ENCODE data around the gene HIBADH.

Gene HIBADH

GRCh38 chr7:27564881-27565482, 97.7 kb downstream of the HIBADH start:
- H3K36me3 Mint-ChIP-seq (ENCODE audit: low read depth), result peaks cover 69% of the 10 kb centered on the region

GRCh38 chr7:27560706-27561235, 101.9 kb downstream of the HIBADH start:
- Mint-ChIP-seq H3K27ac (no peak overlapping the region), H3K9me3 (peaks cover 42% of the 10 kb centered on the region), H3K4me3 (no peak overlapping the region), H3K27me3 (ENCODE audit: low read depth, poor library complexity) (no peaks in the 10 kb centered on the region), H3K36me3 (ENCODE audit: low read depth) (peaks cover 76% of the 10 kb centered on the region), H3K4me1 (peaks cover 7% of the 10 kb centered on the region)
- no peak for TF ChIP-seq CTCF (IDR thresholded peaks at IDR 0.05)
- no peak for DNase-seq

More at GRCh38 chr7:27564881-27565482, 97.7 kb downstream of the HIBADH start:
- peaks cover 51% of the 10 kb centered on the region for H3K9me3 Mint-ChIP-seq
- H3K4me1 Mint-ChIP-seq, result peaks cover 10% of the 10 kb centered on the region
- DNase-seq, result no peak
- no peaks in the 10 kb centered on the region for H3K27me3 Mint-ChIP-seq (ENCODE audit: low read depth, poor library complexity)
- H3K27ac Mint-ChIP-seq, result no peak overlapping the region
- H3K4me3 Mint-ChIP-seq, result no peak overlapping the region
- TF ChIP-seq CTCF (IDR thresholded peaks at IDR 0.05), result no peak

- no peak for DNase-seq
- Mint-ChIP-seq H3K4me1 (peaks cover 27% of the 10 kb centered on the region), H3K4me3 (no peak overlapping the region), H3K27me3 (ENCODE audit: low read depth, poor library complexity) (peaks cover 5% of the 10 kb centered on the region), H3K36me3 (ENCODE audit: low read depth) (peaks cover 44% of the 10 kb centered on the region), H3K9me3 (peaks cover 12% of the 10 kb centered on the region), H3K27ac (no peak overlapping the region)
- TF ChIP-seq CTCF (IDR thresholded peaks at IDR 0.05), result no peak
These were observed 107.0 kb downstream of the HIBADH start for GRCh38 chr7:27555670-27556069.

- no peak overlapping the region for H3K27ac Mint-ChIP-seq
- TF ChIP-seq CTCF (IDR thresholded peaks at IDR 0.05), result no peak
- DNase-seq, result no peak
- H3K9me3 Mint-ChIP-seq, result peaks cover 12% of the 10 kb centered on the region
- peaks cover 41% of the 10 kb centered on the region for H3K36me3 Mint-ChIP-seq (ENCODE audit: low read depth)
- H3K4me3 Mint-ChIP-seq, result no peak overlapping the region
- peaks cover 5% of the 10 kb centered on the region for H3K27me3 Mint-ChIP-seq (ENCODE audit: low read depth, poor library complexity)
- H3K4me1 Mint-ChIP-seq, result peaks cover 27% of the 10 kb centered on the region
These were observed 107.9 kb downstream of the HIBADH start for GRCh38 chr7:27554826-27555225.

- Mint-ChIP-seq H3K4me1 (peaks cover 27% of the 10 kb centered on the region), H3K27me3 (ENCODE audit: low read depth, poor library complexity) (peaks cover 5% of the 10 kb centered on the region), H3K36me3 (ENCODE audit: low read depth) (peaks cover 30% of the 10 kb centered on the region), H3K9me3 (peaks cover 5% of the 10 kb centered on the region), H3K4me3 (no peak overlapping the region), H3K27ac (no peak overlapping the region)
- DNase-seq, result no peak
- TF ChIP-seq CTCF (IDR thresholded peaks at IDR 0.05), result no peak
These were observed 109.4 kb downstream of the HIBADH start for GRCh38 chr7:27553273-27553672.

- TF ChIP-seq CTCF (IDR thresholded peaks at IDR 0.05), result no peak
These were observed 110.8 kb downstream of the HIBADH start for GRCh38 chr7:27551803-27552400.

More at GRCh38 chr7:27551803-27552400, 110.8 kb downstream of the HIBADH start:
- H3K36me3 Mint-ChIP-seq (ENCODE audit: low read depth), result peaks cover 23% of the 10 kb centered on the region
- H3K27ac Mint-ChIP-seq, result no peak overlapping the region
- peaks cover 5% of the 10 kb centered on the region for H3K9me3 Mint-ChIP-seq
- no peak for DNase-seq
- H3K4me1 Mint-ChIP-seq, result peaks cover 27% of the 10 kb centered on the region
- H3K27me3 Mint-ChIP-seq (ENCODE audit: low read depth, poor library complexity), result peaks cover 5% of the 10 kb centered on the region
- H3K4me3 Mint-ChIP-seq, result no peak overlapping the region

Data from nephron progenitor cell (in vitro differentiated cells).